GM12801 (cell line): ENCODE measurements around the gene CRELD2.

ENCODE experiments used
- TF ChIP-seq, protein P1 (sequence below): IDR thresholded peaks from one replicate; pipeline ENCODE4 v1.5.1; 2011; ENCODE audit warnings: control low read depth; ENCODE audit not compliant: insufficient read length; ENCODE audit errors: extremely low read depth

Gene CRELD2

DNA sequence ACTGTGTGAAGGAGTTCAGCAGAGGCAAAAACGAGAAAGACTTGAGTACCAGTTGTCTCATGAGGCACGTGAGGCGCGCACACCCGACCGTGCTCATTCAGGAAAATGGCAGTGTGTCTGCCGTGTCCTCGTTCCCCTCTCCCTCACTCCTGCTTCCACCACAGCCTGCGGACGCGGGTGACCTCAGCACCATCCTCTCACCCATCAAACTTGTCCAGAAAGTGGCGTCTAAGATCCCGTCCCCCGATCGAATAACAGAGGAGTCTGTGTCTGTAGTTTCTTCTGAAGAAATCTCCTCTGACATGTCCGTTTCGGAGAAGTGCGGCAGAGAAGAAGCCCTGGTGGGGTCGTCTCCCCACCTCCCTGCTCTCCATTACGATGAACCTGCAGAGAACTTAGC lies 34.4 kb upstream of the CRELD2 start:
- TF ChIP-seq, protein P1, sequence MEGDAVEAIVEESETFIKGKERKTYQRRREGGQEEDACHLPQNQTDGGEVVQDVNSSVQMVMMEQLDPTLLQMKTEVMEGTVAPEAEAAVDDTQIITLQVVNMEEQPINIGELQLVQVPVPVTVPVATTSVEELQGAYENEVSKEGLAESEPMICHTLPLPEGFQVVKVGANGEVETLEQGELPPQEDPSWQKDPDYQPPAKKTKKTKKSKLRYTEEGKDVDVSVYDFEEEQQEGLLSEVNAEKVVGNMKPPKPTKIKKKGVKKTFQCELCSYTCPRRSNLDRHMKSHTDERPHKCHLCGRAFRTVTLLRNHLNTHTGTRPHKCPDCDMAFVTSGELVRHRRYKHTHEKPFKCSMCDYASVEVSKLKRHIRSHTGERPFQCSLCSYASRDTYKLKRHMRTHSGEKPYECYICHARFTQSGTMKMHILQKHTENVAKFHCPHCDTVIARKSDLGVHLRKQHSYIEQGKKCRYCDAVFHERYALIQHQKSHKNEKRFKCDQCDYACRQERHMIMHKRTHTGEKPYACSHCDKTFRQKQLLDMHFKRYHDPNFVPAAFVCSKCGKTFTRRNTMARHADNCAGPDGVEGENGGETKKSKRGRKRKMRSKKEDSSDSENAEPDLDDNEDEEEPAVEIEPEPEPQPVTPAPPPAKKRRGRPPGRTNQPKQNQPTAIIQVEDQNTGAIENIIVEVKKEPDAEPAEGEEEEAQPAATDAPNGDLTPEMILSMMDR: no peak

GRCh38 chr22:49884503-49885260 lies 33.8 kb upstream of the CRELD2 start:
- TF ChIP-seq, protein P1: no peak

DNA sequence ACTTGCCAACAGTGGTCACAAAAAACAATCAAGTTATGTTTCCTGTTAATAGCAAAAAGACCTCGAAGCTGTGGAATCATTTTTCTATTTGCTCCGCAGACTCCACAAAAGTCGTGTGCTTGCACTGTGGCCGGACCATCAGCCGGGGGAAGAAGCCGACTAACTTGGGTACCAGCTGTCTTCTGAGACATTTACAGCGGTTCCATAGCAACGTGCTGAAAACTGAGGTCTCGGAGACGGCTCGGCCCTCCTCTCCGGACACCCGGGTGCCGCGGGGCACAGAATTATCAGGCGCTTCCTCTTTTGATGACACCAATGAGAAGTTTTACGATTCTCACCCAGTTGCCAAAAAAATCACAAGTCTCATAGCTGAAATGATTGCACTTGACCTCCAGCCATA lies 33.2 kb upstream of the CRELD2 start:
- TF ChIP-seq, protein P1: no peak

DNA sequence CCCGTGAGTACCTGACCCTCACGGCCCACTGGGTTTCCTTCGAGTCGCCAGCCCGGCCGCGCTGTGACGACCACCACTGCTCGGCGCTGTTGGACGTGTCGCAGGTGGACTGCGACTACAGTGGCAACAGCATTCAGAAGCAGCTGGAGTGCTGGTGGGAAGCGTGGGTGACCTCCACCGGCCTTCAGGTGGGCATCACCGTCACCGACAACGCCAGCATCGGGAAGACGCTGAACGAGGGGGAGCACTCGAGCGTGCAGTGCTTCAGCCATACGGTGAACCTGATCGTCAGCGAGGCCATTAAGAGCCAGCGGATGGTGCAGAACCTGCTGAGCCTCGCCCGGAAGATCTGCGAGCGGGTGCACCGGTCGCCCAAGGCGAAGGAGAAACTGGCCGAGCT lies 32.6 kb upstream of the CRELD2 start:
- TF ChIP-seq, protein P1: no peak

DNA sequence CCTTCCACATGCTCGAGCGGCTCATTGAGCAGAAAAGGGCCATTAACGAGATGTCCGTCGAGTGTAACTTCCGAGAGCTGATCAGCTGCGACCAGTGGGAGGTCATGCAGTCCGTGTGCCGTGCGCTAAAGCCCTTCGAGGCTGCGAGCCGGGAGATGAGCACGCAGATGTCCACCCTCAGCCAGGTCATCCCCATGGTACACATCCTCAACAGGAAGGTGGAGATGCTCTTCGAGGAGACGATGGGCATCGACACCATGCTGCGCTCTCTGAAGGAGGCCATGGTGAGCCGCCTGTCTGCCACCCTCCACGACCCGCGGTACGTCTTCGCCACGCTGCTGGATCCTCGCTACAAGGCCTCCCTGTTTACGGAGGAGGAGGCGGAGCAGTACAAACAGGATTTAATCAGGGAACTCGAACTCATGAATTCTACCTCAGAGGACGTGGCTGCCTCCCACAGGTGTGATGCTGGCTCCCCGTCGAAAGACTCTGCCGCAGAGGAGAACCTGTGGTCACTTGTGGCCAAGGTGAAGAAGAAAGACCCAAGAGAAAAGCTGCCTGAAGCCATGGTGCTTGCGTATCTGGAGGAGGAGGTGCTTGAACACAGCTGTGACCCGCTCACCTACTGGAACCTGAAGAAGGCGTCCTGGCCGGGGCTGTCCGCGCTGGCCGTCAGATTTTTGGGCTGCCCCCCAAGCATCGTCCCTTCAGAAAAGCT lies 31.9 kb upstream of the CRELD2 start:
- TF ChIP-seq, protein P1: no peak

DNA sequence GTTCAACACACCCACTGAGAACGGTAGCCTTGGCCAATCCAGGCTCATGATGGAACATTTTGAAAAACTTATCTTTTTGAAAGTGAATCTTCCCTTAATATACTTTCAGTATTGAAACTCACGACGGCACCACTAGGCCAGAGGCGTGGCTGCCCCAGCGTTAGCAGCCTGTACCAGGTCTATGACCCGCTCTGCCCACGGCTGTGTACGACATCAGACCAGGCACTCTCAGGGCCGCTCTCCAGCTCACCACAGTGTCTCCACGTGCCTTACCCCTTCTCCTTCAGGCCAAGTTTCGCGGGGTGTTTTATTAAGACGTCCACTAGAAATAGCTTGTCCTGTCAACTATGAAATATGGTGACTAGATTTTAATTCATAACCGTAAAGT lies 31.4 kb upstream of the CRELD2 start:
- TF ChIP-seq, protein P1: no peak

- TF ChIP-seq, protein P1: no peak
These were observed 30.7 kb upstream of the CRELD2 start for GRCh38 chr22:49887702-49888101.
